ENCODE data around the gene MCHR2. TPM values are rescaled to one million over a fixed set of nuclear protein-coding genes. Genes with fewer than 3 reads are reported as not detected.

Gene MCHR2
- total RNA-seq, 1 experiment from 2014 or later: not detected

DNA sequence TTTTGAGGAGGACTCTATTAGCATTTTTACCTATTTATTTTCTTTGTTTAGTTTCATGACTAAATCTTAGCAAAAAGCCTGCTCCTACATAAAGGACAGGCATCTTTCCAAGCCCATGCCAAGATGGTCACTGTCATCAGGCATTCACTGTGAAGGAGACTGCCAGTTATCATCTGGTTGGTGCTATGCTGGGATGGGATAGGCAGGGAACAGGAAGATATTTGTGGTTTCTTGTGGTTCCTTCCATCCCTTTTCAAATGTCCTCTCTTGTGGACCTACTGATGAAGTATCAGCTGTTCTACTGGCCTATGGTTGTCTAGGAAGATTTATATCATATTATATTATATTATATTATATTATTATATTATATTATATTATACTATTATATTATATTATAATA lies 107.0 kb downstream of the MCHR2 start:
- no peaks in the 10 kb centered on the region for H3K9me3 Mint-ChIP-seq (ENCODE audit: unreplicated experiment)
- intact Hi-C loops (cut with micrococcal nuclease): no loop called here
- DNase-seq (ENCODE audit: unreplicated experiment): no peak
- no peaks in the 10 kb centered on the region for H3K4me1 Mint-ChIP-seq (ENCODE audit: insufficient read depth, unreplicated experiment)
- ChIA-PET POLR2A (no interaction called here), CTCF (interaction anchor here (1.2 to 2.1 kb wide), 4 partner anchors 18 to 212 kb away, joined by 3 to 10 read pairs (median 6); no protein-coding TSS in a partner anchor)
- H3K4me3 Mint-ChIP-seq (ENCODE audit: unreplicated experiment): no peak overlapping the region
- no peaks in the 10 kb centered on the region for H3K27me3 Mint-ChIP-seq (ENCODE audit: insufficient read depth, unreplicated experiment)
- H3K36me3 Mint-ChIP-seq (ENCODE audit: insufficient read depth, unreplicated experiment): no peaks in the 10 kb centered on the region
- no peak overlapping the region for H3K27ac Mint-ChIP-seq (ENCODE audit: low read depth, unreplicated experiment)
- no peak for TF ChIP-seq CTCF (IDR thresholded peaks at IDR 0.05; ENCODE audit: unreplicated experiment)
- BruUV-seq (replicated peaks): no TSS peak

DNA sequence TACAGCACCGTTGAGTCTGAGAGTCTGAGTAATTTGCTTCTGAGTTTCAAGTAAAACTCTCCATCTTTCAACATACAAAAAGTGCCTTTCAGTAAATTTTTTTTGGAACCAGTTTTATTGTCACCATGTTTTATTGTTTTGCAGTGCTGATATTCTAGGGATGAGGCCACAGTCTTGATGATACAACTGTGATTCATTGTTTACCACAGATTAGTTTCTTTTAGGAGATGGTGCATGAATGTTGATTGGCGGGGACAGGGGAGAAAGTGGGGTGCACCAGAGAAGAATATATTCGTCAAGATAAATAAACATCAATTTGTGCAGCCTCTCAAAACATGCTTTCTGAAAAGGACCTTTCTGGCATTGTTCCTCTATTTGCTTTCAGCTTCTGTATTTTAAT lies 109.0 kb downstream of the MCHR2 start:
- CTCF ChIA-PET: interaction anchor here (0.5 to 1.4 kb wide), 3 partner anchors 16 to 779 kb away, joined by 3 to 7 read pairs (median 3); no protein-coding TSS in a partner anchor
- intact Hi-C loops (cut with micrococcal nuclease): no loop called here
- Mint-ChIP-seq H3K36me3 (ENCODE audit: insufficient read depth, unreplicated experiment) (no peaks in the 10 kb centered on the region), H3K4me1 (ENCODE audit: insufficient read depth, unreplicated experiment) (no peaks in the 10 kb centered on the region), H3K27me3 (ENCODE audit: insufficient read depth, unreplicated experiment) (no peaks in the 10 kb centered on the region), H3K27ac (ENCODE audit: low read depth, unreplicated experiment) (no peak overlapping the region), H3K4me3 (ENCODE audit: unreplicated experiment) (no peak overlapping the region), H3K9me3 (ENCODE audit: unreplicated experiment) (no peaks in the 10 kb centered on the region)
- POLR2A ChIA-PET: interaction anchor here (1.0 kb wide), 1 partner anchor 18 kb away, joined by 3 read pairs; no protein-coding TSS in a partner anchor
- BruUV-seq (replicated peaks): no TSS peak
- no peak for TF ChIP-seq CTCF (IDR thresholded peaks at IDR 0.05; ENCODE audit: unreplicated experiment)
- DNase-seq (ENCODE audit: unreplicated experiment): no peak

DNA sequence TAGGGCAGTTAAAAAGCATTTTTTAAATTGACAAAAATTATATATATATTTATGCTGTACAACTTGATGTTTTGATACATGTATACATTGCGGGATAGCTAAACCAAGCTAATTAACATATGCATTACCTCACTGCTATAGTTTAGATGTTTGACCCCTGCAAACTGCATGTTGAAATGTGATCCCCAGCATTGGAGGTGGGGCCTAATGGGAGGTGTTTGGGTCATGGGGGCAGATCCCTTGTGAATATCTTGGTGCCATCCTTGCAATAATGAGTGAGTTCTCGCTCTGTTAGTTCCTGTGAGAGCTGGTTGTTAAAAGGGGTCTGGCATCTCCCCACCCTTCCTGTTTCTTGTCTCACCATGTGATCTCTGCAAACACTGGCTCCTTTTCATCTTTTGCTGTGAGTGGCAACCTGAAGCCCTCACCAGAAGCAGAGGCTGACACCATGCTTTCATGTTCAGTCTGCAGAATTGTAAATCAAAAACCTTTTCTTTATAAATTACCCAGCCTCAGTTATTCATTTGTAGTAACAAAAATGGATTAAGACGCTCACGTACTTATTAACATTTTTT lies 111.8 kb downstream of the MCHR2 start:
- no peak for DNase-seq (ENCODE audit: unreplicated experiment)
- Mint-ChIP-seq H3K4me3 (ENCODE audit: unreplicated experiment) (no peak overlapping the region), H3K9me3 (ENCODE audit: unreplicated experiment) (no peaks in the 10 kb centered on the region), H3K27ac (ENCODE audit: low read depth, unreplicated experiment) (no peak overlapping the region), H3K4me1 (ENCODE audit: insufficient read depth, unreplicated experiment) (no peaks in the 10 kb centered on the region), H3K27me3 (ENCODE audit: insufficient read depth, unreplicated experiment) (no peaks in the 10 kb centered on the region), H3K36me3 (ENCODE audit: insufficient read depth, unreplicated experiment) (no peaks in the 10 kb centered on the region)
- ChIA-PET POLR2A (no interaction called here), CTCF (interaction anchor here (0.6 to 6.0 kb wide), 5 partner anchors 14 to 202 kb away, joined by 3 to 49 read pairs (median 3); no protein-coding TSS in a partner anchor)
- TF ChIP-seq CTCF (IDR thresholded peaks at IDR 0.05; ENCODE audit: unreplicated experiment): no peak
- BruUV-seq (replicated peaks): no TSS peak
- intact Hi-C loops (cut with micrococcal nuclease): no loop called here

DNA sequence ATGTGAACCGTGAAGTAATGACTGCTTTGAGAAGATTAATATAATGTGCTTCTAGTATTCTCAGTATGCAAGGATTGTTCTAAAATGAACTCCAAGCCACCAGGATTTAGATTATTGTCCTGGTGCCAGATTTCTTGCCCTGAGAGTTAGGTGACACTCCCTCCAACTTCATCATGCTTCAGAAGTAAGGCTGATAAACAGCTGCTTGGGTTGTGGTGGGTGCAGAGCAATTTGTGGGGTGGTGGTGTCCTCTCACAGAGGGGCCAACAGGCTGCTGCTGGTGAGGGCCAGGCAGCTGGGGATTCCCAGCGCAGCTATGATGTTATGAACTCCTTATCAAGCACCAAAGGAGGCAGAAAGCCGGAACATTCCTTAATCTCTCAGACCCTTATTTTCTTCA lies 114.6 kb downstream of the MCHR2 start:
- Mint-ChIP-seq H3K4me3 (ENCODE audit: unreplicated experiment) (no peak overlapping the region), H3K27me3 (ENCODE audit: insufficient read depth, unreplicated experiment) (no peaks in the 10 kb centered on the region), H3K9me3 (ENCODE audit: unreplicated experiment) (no peaks in the 10 kb centered on the region), H3K27ac (ENCODE audit: low read depth, unreplicated experiment) (no peak overlapping the region), H3K4me1 (ENCODE audit: insufficient read depth, unreplicated experiment) (no peaks in the 10 kb centered on the region), H3K36me3 (ENCODE audit: insufficient read depth, unreplicated experiment) (peaks cover 5% of the 10 kb centered on the region)
- no TSS peak for BruUV-seq (replicated peaks)
- no peak for TF ChIP-seq CTCF (IDR thresholded peaks at IDR 0.05; ENCODE audit: unreplicated experiment)
- intact Hi-C loops (cut with micrococcal nuclease): no loop called here
- ChIA-PET CTCF (interaction anchor here (6.0 kb wide), 1 partner anchor 11 kb away, joined by 49 read pairs; no protein-coding TSS in a partner anchor), POLR2A (no interaction called here)
- DNase-seq (ENCODE audit: unreplicated experiment): no peak

All from MCF 10A (cell line).